ENCODE measurements around the gene COL13A1.

Gene COL13A1

DNA sequence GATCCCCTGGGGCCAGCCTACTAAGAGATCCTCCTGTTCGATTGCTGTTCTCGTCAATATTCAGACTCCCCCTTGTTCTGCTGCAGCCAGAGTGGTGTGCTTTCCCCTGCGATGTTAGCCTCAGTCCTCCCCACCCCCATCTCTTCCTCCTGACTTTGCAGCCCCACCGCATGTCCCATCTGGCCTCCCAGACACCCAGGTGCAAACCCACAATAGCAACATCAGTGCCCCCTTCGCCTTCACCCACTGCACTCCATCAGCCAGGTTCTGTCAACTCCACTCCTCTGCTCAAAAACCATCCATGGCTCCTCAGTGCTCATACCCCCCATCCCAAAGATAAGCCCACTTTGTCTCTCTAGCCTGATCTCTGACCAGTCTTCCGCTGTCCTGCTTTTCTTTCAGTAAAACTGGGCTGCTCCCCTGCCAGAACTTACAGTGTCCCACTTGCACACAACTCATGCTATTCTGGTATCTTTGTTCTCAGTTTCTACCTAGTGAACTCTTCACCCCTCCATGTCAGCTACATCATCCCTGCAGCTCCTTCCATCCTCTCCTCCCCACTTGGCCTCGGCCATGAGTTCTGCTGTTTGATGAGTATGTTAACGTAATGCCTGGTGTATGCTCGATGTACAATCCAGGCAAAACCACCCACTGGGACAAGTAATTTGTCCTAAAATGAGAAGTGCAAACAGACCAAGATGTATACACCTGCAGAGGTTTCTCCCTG, 26.6 kb downstream of the COL13A1 start:
- H3K4me3 ChIP-seq (ENCODE audit: low read depth, low read length), result no peak overlapping the region
- TF ChIP-seq, protein P1, sequence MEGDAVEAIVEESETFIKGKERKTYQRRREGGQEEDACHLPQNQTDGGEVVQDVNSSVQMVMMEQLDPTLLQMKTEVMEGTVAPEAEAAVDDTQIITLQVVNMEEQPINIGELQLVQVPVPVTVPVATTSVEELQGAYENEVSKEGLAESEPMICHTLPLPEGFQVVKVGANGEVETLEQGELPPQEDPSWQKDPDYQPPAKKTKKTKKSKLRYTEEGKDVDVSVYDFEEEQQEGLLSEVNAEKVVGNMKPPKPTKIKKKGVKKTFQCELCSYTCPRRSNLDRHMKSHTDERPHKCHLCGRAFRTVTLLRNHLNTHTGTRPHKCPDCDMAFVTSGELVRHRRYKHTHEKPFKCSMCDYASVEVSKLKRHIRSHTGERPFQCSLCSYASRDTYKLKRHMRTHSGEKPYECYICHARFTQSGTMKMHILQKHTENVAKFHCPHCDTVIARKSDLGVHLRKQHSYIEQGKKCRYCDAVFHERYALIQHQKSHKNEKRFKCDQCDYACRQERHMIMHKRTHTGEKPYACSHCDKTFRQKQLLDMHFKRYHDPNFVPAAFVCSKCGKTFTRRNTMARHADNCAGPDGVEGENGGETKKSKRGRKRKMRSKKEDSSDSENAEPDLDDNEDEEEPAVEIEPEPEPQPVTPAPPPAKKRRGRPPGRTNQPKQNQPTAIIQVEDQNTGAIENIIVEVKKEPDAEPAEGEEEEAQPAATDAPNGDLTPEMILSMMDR (IDR thresholded peaks at IDR 0.05; ENCODE audit: low read depth, low read length), result no peak
- TF ChIP-seq, protein P2, sequence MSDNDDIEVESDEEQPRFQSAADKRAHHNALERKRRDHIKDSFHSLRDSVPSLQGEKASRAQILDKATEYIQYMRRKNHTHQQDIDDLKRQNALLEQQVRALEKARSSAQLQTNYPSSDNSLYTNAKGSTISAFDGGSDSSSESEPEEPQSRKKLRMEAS (IDR thresholded peaks at IDR 0.05; ENCODE audit: low read depth, low read length), result no peak
- no peak for TF ChIP-seq POLR2A (IDR thresholded peaks at IDR 0.05; ENCODE audit: extremely low read depth, insufficient read length)
- no peak for TF ChIP-seq MYC (IDR thresholded peaks at IDR 0.05; ENCODE audit: low read depth, low read length)
- DNase-seq (ENCODE audit: low read depth), result no peak

DNA sequence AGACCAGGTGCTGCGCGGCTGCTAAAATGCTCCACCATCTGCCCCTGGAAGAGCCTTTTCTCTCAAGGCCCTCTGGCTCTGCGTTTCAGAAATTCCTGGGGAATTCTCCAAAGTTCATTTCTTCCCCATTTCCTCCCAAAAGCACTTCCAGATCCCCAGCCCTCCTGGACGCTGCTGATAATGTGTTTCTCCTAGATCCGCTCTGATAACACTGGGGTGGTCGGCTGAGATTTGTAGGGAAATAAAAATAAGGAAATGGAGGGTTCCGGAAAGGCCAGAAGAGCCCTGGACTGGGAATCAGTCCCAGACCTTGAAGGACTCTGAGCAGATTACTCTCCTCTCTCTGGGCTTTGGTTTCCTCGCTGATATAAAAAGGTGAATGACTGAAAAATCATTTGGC, 28.1 kb downstream of the COL13A1 start:
- TF ChIP-seq MYC (IDR thresholded peaks at IDR 0.05; ENCODE audit: low read depth, low read length), result no peak
- no peak for TF ChIP-seq POLR2A (IDR thresholded peaks at IDR 0.05; ENCODE audit: extremely low read depth, insufficient read length)
- TF ChIP-seq, protein P1 (IDR thresholded peaks at IDR 0.05; ENCODE audit: low read depth, low read length), result no peak
- TF ChIP-seq, protein P2 (IDR thresholded peaks at IDR 0.05; ENCODE audit: low read depth, low read length), result no peak
- DNase-seq (ENCODE audit: low read depth), result no peak

DNA sequence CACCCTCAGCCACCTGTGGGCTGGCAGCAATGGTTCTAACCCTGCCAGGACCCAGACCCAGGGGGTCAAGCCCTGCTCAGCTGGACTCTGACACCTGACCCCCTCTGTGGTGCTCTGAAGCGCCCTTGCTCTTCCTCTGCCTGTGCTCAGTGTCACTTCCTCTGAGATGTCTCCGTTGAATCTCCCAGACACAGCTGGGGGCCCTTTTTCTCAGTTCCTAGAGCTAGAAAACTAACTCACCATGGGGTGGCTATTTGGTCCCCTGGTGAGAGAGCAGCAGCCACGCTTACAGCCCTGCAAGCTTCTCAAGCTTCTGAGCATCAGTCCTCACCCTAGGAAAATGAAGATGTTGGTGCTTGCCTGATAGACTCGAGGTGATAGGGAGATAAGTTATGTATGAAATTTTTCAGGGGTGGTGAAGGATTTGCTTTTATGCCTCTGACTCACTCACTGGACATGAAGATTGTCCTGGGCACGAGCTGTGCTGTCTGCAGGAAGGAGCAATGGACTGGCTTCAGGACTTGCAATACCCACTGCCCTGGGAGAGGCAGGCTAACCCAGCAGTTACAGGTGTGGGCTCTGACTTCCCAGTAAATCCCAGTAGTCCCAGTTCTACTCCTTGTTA, 29.6 kb downstream of the COL13A1 start:
- no peak for TF ChIP-seq MYC (IDR thresholded peaks at IDR 0.05; ENCODE audit: low read depth, low read length)
- TF ChIP-seq, protein P2 (IDR thresholded peaks at IDR 0.05; ENCODE audit: low read depth, low read length), result no peak
- DNase-seq (ENCODE audit: low read depth), result no peak
- no peak overlapping the region for H3K4me3 ChIP-seq (ENCODE audit: low read depth, low read length)

More for the DNA sequence above, 28.1 kb downstream of the COL13A1 start:
- no peak overlapping the region for H3K4me3 ChIP-seq (ENCODE audit: low read depth, low read length)

DNA sequence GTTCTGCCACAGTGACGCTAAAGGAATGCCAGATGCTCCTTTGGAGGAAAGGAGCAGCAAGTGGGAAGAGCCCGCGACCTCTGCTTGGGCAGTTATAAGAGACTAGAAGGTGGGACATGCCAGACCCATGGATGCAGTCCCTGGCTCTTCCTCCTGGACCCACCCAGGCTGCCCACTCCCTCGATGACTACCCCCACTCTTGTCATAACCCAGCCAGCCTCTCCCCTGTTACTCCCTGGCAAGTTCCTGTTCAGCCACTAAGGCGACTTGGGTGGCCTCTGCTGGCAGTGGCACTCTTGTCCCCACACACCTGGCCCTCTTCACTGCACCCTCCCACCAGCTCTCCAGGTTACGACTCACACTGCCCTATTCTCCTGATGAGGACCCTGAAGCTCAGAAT, 33.5 kb downstream of the COL13A1 start:
- TF ChIP-seq, protein P2 (IDR thresholded peaks at IDR 0.05; ENCODE audit: low read depth, low read length), result no peak
- TF ChIP-seq POLR2A (IDR thresholded peaks at IDR 0.05; ENCODE audit: extremely low read depth, insufficient read length) (no peak), MYC (IDR thresholded peaks at IDR 0.05; ENCODE audit: low read depth, low read length) (no peak)
- TF ChIP-seq, protein P1 (IDR thresholded peaks at IDR 0.05; ENCODE audit: low read depth, low read length), result no peak
- DNase-seq (ENCODE audit: low read depth), result no peak
- no peak overlapping the region for H3K4me3 ChIP-seq (ENCODE audit: low read depth, low read length)

DNA sequence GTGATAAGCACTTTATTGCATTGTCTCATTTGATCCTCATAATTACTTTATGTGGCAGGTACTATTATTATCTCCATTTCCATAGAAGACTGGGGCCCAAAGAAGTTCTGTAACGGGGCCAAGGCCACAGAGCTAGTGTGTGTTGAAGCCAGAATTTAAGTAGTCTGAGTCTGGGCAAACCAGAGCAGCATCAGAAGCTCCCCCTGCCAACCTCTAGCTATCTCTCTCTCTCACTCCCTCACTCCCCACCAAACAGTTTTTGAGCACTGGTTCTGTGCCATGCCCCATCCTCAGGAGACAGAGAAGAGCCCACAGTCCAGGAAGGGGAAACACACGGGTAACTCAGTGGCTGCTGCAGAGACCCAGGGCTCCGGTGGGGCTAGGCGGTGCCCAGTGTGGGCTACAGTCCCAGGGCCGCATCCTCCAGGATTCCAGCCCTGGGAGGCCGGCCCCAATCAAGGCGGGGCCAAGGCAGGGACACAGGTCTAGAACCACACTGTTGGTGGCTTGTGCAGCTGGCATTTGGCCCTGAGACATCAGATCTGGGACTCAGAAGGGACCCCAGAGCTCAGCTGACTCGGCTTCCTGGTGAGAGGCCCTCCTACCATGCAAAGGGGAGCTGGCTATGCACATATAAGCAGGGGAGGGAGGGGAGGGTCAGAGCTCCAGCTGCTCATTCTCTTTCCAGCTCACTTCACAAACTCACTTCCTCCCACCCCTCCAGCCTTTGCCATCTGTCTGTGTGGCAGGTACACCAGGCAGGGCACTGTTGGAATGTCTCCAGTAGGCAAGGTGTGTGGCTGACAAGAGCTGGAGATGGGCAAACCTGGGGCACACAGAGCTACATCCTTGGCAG, 34.4 kb downstream of the COL13A1 start:
- TF ChIP-seq, protein P1 (IDR thresholded peaks at IDR 0.05; ENCODE audit: low read depth, low read length), result no peak
- TF ChIP-seq, protein P2 (IDR thresholded peaks at IDR 0.05; ENCODE audit: low read depth, low read length), result no peak
- no peak for TF ChIP-seq MYC (IDR thresholded peaks at IDR 0.05; ENCODE audit: low read depth, low read length)
- TF ChIP-seq POLR2A (IDR thresholded peaks at IDR 0.05; ENCODE audit: extremely low read depth, insufficient read length), result no peak
- H3K4me3 ChIP-seq (ENCODE audit: low read depth, low read length), result no peak overlapping the region
- DNase-seq (ENCODE audit: low read depth), result peak; percentile 26
